HS-27A (cell line): ENCODE data around the gene SRRM5.
"Not testable (repeated sequence)": the region's sequence is repeated elsewhere in the genome, so short reads cannot be mapped to it uniquely, and the experiment has no call there.

Experiments used
- DNase-seq: peaks from one replicate; pipeline ENCODE4 v3.0.0-alpha.2; 2012; ENCODE audit warnings: low read depth, missing footprints

The SRRM5 gene

DNA sequence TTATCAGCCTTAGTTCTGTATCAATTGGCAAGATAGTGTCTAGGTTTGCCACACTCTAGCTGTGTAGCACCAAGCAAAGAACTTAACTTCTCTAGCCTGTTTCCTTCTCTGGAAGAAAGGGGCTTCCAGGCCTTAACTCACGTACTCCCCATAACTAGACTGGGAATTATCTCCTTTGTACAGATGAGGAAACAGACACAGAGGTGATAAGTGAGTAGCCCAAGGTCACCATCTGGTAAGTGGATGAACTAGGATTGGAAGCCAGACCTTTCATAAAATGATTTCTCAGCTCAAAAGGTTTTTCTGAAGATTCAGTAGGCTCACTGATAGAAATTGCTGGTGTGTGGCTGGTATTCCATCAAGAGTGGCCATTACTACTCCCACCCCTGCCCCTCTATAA lies 4.4 kb downstream of the SRRM5 start:
- DNase-seq, result no peak

DNA sequence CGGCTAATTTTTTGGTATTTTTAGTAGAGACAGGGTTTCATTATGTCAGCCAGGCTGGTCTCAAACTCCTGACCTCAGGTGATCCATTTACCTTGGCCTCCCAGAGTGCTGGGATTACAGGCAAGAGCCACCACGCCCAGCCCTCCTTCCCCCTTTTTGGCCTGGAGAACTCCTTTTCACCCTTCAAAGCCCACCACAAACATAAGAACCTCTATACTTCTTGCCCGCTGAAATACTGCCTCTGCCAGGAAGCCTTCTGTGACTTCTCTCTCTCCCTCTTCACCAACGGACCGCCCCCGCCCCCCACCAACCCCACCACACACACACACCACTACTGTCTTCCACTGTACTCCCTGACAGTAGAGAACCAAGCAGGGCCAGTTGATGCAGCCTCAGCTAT lies 5.1 kb downstream of the SRRM5 start:
- DNase-seq, result no peak

- peak; percentile 36 for DNase-seq
These were observed 7.0 kb downstream of the SRRM5 start for GRCh38 chr19:43618921-43619261.

DNA sequence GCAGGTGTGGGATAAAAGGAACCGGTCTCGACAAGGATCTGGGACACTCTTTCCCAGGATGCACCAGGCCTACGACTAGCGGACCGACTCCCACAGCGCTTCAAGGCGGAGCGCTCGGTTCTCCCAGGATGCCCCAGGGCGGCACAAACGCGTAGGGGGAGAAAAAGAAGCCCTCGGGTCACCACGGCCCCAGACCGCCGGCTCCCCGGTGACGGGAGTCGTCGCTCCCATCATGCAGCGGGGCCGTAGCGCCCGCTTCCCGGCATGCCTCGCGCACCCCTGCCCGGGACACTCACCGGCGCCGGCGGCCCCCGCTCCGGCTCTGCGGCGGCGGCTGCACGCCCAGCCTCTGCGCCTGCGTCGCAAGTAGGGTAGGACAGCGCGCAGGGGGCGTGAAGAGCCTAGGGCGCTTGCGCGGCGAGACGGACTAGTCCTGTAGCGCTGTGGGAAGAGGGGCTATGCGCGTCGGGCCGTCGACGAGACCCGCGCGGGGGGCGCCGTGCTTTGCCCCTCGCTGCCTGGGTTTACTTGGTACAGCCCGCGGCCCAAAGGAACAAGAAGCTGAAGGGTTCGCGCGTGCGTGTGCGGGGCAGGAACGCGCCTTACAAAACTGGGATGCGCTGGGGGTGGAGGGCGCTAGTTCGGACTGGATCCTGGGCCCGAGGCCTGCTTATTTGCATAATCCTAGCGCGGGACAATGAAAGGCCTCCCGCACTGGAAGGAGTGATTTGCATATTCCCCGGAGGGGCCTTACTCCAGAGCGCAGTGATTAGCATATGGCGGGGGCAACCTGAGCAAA lies 7.6 kb downstream of the SRRM5 start, which contains the start of gene ZNF428:
Gene ZNF428, minus strand, starts transcription at position 368 of the 799 bp plus-strand sequence. CDS start 5,325 bp downstream, outside the sequence.
- DNase-seq, result peak; percentile 72

DNA sequence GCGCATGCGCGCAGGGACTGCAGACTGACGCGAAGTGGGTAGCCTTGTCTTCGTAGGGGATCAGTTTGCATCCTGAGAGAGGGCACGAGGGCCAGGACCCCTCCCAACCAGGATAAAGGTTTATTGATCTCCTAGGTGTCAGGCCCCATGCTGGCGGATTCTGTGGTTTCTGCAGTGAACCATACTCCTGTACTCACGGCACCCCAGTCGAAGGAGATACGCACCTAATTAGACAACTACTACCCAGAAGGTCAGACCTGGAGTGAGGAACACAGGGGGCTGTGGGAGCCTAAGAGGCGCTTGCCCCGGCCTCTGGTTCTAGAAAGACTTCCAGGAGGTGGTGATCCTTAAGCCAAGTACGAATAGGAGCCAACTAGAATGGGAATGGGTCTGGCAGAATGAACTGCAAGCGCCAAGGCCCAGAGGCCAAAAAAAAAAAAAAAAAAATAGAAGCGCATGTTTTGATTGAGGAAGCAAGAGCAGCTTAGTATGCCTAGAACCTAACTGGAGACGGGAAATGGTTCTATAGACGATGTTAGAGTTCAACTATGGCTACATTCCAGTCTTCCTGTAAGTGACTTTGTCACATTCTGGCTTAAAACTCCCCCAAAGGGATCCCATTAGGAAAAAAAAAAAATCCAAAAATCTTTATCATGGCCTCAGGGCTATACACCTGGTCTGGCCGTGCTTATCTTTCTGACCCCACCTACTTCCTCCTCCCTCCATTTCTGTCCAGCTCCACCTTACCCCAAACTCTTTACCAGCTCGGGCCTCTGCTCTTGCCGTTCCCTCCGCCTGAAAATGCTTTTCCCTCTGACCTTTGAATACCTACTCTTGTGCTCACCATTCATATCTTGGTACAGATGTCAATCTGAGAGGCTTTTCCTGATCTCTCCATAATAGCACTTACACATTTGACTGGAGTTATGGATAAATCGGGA lies 8.4 kb downstream of the SRRM5 start:
- no peak for DNase-seq

DNA sequence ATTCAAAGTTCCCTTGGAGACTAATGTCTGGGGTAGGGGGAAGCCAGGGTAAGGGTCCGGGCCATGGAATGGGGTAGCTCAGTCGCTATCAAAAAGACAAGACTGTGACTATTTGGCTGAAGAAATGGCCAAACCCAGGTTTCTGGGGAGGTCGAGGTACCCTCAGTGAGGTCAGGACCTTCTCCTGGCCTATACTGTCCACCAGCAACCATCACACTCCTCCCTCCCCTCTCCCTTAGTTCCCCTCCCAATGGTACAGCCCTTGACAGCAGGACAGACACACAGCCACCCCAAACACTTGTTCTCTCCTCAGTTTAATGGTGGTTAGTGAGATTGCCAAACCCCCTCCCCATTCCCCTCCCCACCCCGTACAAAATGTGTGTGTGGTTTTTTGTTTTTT lies 10.2 kb downstream of the SRRM5 start:
- no peak for DNase-seq

DNA sequence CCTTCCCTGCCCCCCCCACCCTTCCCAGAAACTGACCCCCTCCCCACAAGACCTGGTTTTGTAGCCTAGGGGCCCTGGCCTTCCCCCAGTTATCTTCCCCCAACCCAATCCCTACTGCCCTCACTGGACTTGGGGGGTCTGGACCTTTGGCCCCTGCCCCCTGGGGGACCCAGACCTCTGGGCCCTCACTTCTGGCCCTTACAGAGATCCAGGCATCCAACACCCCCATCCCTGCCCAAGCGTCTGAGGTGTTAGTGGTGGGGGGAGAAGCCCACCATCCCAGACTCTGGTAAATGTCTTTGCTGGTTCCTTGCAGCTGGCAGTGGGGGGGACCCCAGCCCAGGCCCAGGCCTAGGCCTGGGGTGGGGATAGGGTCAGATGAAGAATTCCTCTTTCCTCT lies 11.1 kb downstream of the SRRM5 start:
- DNase-seq, result no peak

DNA sequence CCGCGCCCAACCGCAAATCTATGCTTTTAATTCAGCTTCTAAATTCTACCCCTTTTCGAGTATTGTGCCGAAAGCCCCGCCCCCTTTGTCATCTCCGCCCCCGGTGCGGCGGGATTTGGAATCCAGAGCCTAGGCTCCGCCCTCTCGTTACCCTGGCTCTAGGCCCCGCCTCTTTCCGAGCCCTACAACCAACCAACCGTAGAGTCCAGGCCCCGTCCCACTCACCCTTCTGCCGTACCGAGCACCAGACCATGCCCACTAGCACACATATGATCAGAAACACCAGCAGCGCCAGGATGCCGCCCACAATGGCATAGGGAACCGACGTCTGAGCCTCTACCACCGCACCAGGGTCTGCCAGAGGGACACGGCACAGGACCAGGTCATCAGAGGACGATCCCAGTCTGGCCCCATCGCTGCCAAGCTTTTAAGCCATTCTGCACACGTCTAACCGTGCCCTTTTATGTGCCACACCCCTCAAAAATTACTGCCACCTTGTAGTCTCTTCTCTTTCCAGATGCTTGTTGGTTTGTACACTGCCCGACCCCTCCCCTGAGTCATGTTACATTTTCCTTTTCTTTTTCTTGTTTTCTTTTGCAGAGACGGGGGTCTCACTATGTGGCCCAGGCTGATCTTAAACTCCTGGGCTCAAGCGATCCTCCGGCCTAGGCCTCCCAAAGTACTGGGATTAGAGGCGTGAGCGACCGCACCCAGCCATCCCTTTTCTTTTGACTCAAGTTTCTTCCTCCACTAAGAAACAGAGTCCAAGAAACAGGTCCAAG lies 12.2 kb downstream of the SRRM5 start:
- DNase-seq, result no peak

DNA sequence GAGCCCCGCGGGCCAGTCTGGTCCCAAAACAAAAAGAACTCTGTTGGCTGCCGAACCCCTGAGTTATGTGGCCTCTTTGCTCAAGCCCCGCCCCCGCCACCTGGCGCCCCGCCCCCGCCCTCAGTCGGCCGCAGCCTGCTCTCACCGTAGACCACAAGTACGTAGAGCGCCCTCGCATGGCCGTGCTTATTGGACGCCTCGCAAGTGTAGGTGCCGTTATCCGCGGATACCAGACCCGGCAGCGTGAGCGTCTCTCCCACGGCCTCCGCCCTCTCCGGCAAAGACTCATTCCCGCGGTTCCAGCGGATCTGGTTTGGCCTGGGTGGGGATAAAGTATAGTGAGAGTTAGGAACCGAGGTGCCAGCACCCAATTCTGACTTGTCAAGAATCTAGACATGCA lies 13.0 kb downstream of the SRRM5 start:
- DNase-seq, result no peak

DNA sequence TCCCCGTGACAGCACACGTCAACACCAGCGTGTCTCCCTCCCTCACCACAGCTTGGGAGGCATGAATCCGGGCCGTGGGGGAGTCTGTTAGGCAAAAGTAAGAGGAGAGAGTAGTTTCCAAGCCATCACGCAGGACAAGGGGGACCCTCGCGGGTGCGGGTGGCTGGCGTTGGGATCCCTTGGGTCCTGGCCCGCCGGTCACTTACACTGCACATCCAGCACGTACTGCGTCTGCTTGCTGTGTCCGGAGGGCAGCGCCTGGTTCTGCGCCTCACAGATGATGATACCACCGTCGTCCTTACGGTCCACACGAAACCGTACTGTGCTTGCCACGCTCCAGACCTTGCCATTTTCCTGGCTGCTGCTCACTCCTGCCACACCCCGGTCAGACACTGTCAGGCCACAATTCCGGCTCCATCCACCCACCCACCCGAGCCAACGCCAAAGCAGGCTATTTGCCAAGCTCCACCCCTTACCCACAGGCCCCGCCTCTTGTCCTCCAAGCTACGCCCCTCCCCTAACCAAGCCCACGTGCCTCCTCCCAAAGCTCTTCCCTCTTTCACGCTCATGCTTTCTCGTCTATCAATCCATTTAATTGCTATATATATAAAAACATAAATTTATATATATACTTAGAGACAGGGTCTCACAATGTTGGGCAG lies 14.2 kb downstream of the SRRM5 start:
- no peak for DNase-seq

DNA sequence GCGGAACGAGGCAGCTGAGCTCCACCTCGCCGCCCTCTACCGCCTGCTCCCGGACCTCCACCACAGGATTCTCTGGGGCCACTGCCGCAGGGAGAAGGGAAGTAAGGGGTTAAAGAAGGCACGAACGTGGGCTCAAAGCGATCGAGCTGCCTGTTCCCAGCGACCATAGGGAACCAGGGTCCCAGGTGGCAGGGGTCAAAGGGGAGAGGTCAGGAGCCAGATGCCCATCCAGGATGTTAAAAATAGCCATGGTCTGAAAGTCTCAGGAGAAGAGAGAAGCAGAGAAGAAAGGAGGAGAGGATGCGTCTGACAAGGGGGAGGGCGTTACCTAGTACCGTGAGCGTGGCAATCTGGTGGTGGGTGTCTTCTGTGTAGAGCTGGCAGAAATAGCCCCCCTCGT lies 14.9 kb downstream of the SRRM5 start:
- no peak for DNase-seq

DNA sequence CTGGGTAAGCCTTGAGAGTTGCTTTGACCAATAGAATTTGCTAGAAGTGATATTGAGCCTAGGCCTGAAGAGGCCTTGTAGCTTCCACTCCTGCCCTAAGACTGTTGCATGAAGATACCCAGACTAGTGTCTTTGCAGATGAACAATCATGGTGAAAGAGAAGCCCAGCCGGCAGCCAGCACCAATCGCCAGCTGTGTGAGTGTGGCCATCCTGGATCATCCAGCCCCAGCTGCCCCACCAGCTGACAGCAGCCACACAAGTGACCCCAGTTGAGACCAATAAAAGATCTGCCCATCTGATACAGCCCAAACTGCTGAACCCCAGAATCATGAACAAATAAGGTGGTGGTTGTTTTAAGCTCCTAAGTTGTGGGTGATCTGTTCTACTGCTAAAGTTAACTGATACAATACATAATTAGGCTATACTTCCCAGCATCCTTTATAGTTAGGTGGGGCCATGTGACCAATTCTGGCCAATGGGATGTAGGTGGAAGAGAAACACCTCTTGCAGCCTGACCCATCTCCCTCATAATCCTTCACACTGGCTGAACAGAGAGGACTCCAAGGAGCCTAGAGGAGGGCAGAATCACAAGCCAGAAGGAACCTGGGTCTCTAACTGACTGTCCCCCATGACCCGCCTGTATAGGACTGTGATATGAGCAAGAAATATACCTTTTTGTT lies 16.9 kb downstream of the SRRM5 start:
- no peak for DNase-seq

DNA sequence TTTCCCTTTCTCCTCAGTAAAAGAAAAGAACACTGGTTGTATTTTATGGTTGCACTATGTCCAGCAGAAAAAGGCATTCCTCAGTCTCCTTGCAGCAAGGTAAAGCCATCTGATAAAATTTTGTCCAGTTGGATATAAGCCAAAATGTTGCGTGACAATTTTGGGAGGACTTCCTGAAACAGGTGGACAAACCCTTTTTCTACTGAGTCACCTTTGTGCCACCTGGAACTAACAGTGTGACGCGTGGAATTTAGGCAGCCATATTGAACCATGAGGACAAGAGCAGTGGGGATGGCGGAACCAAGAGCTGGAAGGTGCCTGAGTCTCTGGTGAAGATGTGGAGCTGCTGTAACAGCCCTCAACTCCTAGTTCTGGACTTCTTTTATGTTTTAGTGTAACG lies 19.6 kb downstream of the SRRM5 start:
- no peak for DNase-seq

GRCh38 chr19:43633520-43633919 lies 21.6 kb downstream of the SRRM5 start:
- DNase-seq, result no peak

GRCh38 chr19:43634068-43634467 lies 22.2 kb downstream of the SRRM5 start:
- no peak for DNase-seq

GRCh38 chr19:43634506-43634871 lies 22.6 kb downstream of the SRRM5 start:
- no peak for DNase-seq

DNA sequence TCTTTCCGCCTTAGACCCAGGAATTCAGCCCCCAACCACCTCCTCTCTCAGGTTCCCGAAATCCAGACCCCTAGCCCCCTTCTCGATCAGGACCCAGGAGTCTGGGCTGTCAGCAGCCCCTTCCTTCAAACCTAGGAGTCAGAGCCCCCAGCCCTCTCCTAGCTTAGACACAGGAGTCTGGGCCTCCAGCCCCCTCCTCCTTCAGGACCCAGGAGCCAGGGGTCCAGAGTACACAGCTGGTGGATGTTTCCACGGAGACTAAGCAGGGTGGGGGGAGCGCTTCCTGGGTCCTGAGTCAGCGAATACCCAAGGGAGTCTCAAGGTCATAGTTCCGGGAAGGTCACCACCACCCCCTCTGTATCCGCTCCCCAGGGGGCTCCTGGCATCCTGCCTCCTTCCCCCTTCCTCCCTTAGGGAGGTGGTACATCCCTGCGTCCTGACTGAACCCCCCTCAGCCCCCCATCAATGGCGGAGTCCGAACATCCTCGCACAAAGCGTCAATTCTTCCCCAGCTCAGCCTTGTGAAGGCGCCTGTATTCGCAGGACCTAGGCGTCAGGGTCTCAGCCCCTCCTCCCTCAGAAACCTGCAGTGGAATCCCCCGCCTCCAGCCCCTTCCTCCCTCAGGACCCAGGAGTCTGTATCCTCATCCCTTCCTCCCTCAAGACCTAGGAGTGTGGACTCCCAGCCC lies 23.1 kb downstream of the SRRM5 start:
- no peak for DNase-seq

- not testable (repeated sequence) for DNase-seq
These were observed 23.7 kb downstream of the SRRM5 start for GRCh38 chr19:43635561-43635940.

- peak; percentile 40 for DNase-seq
These were observed 24.3 kb downstream of the SRRM5 start for GRCh38 chr19:43636121-43636683.
